Stimulated activated CD4-positive, alpha-beta T cell treated with anti-CD3 and anti-CD28 coated beads, Interleukin-1b, Interleukin-23, amount 100 ng/mL, for 48 hours (primary cell): ENCODE measurements around the gene KLHDC8A.
A peak's percentile ranks its signal among the peaks of the same experiment; 100 is the strongest.
"Not testable (repeated sequence)": the region's sequence is repeated elsewhere in the genome, so short reads cannot be mapped to it uniquely, and the experiment has no call there.

ENCODE experiments used
- DNase-seq: peaks from one replicate; pipeline ENCODE4 v3.0.0-alpha.2; 2020

KLHDC8A gene

GRCh38 chr1:205317311-205317917 is 39.3 kb downstream of the KLHDC8A start:
- no peak for DNase-seq

DNA sequence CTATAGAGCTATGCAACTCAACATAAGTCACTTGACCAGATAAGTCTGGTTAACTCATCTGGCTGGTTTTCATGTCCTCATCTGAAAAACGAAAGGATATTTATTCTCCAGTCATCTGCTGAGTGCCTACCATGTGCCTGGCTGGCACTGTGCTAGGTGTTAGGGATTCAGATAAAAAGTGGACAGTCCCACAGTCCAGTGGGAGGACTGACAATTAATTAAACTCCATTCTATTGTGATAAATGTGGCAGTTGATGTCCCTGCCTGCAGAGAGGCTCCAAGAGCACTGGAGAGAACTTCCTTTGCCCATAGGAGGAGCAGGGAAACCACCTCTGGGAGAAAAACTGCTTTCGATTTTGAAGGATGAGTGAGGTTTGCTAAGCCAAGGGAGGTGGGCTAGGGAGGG is 40.6 kb downstream of the KLHDC8A start:
- no peak for DNase-seq

GRCh38 chr1:205315008-205315618 is 41.6 kb downstream of the KLHDC8A start:
- no peak for DNase-seq

DNA sequence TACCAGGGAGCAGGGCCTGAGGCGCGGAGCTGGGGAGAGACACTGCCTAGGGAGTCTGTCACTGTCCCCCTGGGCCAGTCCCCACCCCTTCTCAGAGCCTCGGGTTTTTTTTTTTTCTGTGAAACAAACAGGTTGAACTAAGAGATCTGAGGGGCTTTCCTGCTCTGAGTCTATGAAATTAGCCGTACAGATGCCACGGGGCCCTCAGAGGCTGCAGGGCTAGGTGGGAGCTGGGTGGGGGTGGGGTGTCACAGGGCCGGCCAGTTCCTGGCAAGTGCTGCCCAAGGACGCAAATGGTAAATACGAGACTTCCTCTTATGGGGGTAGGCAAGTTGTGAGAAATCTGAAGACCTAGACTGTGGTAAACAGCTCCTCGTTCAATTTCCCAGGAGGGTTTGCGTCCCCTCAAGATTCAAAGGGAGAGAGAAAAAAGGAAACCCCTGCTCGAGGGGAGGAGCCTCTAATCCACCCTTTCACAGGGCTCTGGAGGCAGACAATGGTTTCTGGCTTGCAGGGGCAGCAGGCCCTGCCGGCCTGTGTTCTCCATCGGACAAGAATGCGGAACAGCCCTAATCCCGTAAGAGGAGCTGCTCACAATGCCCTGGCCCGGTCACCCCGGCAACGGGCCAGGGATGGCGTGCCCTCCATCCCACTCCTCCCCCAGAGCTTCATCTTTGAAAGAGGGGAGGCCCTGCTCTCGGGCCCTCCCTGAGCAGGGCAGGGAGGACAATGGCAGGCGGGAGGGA is 43.0 kb downstream of the KLHDC8A start:
- peak; percentile 31 for DNase-seq

DNA sequence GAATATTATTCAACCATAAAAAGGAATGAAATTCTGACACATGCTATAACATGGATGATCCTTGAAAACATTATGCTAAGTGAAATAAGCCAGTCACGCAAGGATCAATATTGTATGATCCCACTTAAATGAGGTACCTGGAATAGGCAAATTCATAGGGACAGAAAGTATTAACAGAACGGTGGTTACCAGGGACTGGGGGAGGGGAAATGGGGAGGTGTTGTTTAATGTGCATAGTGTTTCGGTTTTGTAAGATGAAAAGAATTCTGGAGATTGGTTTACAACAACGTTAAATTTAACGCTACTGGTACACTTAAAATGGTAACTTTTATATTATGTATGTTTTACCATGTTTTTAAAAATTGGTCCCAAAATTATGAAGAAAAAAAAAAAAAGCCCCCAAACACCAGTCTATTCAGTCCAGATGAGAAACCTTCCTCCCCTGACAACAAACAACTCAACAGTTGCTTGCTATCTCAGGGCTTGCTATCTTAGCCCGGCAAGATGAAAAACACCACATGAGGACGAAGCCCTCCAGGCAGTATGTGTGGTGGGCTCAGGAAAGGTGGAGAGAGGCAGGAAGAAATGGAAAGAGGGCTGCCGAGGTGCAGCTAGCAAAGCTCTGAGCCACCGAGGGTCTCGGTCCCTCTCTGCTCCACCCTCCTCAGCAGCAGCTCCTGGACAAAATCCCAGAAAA is 43.7 kb downstream of the KLHDC8A start:
- DNase-seq, result no peak

GRCh38 chr1:205310976-205311704 is 45.6 kb downstream of the KLHDC8A start:
- DNase-seq, result no peak

DNA sequence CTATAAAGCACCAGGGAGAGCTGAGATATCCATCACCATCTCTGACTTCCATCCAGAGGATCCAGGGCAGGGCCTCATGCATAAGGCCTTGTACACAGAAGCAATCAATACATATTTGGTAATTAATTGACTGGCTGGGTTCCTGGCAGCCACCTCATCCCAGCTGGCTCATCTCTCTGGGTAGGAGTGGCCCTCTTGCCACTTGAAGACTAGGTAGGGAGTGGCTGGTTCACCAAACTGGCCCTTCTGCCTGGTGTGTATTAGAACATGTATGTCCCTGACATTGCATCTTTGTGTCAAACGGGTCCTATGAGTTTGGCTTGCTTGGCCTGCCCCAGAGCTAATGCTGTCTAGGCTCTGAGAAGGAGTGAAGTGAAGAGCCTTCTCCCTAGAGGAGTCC is 47.0 kb downstream of the KLHDC8A start:
- no peak for DNase-seq

- no peak for DNase-seq
Observed at GRCh38 chr1:205306929-205307566, 49.7 kb downstream of the KLHDC8A start.

DNA sequence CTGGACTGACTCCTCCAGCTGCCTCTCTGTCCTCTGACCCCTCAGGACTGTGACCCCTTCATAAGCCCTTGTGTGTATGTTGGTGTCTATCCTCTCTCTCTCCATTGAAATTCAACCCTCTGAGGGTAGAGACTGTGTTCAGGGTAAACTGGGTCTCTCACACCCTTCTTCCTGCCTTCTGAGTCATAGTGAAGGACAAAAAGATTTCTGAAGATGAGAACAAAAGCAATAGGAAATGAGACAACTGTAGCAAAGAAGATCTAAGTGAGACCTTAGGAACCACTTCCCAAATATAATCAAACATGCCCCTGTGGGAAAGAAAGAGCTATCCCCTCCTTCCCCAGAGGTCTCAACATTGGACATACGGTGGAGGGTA is 52.0 kb downstream of the KLHDC8A start:
- DNase-seq, result no peak

DNA sequence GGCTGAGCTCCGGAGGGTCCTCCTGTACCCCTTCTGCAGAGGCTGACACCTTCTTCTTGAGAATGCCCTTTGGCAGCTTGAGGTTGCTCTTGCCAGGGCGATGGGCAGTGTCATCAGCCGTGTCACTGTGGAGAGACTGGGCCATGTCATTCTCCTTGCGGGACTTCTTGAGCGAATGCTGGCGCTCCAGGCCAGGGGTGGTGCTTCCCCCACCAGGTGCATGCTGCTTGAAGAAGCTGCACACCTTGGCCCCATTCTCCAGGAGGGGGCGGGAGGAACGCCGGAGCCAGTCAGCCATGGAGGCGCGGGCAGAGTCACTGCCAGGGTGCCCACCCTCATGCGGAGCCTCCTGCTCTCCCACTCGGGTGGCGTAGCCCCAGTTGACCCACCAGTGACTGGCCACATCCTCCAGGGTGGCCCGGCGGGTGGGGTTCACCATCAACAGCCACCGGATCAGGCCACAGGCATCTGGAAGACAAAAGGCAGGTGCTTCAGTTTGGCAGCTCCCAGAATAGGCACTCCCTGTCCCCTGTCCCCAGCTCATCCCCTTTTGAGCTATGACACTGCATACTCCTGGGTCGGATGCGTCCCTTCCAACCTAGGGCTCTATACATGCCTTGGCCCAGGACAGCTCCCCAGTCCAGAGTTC is 52.6 kb downstream of the KLHDC8A start:
- no peak for DNase-seq

GRCh38 chr1:205303247-205303888 is 53.4 kb downstream of the KLHDC8A start:
- DNase-seq, result no peak

GRCh38 chr1:205301842-205302588 is 54.7 kb downstream of the KLHDC8A start:
- no peak for DNase-seq

- no peak for DNase-seq
Observed at GRCh38 chr1:205301205-205301821, 55.4 kb downstream of the KLHDC8A start.

DNA sequence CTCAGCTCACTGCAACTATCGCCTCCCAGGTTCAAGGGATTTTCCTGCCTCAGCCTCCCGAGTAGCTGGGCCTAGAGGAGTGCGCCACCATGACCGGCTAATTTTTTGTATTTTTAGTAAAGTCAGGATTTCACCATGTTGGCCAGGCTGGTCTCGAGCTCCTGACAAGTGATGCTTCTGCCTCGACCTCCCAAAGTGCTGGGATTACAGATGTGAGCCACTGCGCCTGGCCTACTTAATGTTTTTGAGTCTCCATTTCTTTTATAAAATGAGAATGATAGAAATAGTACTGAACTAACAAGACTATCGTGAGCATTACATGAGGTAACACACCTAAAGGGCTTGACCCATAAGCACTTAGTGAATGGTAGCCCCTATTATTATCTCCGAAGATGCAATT is 56.6 kb downstream of the KLHDC8A start:
- DNase-seq, result no peak

DNA sequence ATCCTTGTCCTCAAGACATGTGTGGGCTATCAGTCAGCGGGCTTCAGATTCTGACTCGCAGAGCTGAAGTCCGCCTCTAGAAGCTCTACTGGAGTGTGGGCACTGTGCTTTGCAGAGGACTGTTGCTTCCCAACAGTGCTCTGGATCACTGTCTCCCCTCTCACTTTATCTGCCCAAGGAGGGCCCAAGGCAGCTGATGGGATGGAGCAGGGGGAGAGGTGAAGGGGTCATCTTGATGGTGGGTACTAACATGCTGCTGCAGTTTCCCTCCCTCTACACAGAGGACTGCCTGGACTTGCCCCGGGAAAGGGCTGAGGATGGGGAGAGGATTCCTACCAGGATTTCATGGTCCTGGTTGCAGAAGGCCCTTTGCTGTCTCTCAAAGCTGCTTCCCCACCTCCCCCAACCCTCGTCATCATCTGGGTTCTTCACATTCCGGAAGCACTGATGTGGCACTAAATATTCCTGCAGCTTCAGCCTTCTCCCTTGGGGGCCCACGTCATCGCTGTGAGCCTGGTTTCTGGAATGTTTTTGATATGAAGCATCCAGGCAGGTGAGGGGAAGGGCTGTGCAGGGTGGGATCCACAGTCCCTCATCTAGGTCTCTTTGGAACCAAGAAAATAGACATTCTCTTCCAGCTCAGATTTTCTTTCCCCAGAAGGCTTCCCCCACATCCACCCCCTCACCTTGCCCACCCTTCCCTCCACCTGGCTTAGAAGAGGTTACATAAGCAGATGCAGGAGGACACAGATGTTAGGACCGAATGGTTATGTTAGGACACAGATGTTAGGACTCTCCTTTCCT is 58.3 kb downstream of the KLHDC8A start:
- DNase-seq, result no peak

GRCh38 chr1:205297546-205298177 is 59.1 kb downstream of the KLHDC8A start:
- not testable (repeated sequence) for DNase-seq

- DNase-seq, result no peak
Observed at GRCh38 chr1:205296154-205296553, 60.6 kb downstream of the KLHDC8A start.

DNA sequence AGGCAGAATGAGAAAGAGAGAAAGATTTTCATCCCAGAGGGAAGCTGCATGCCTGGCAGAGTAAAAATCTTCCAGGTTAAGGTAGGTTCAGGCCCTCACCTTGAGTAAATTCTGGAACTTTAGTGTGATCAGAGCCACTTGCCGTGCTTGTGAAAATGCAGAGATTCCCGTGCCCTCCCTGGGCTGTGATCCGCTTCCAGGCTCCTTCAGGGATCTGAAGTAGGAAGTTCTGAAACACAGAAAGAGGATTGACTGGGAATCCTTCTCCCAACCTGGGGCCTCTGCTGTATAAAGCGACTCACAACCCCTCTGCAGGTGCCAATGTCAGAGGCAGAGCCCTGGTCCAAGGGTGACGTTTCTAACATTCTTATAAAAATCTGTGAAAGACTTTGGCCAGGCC is 61.8 kb downstream of the KLHDC8A start:
- no peak for DNase-seq
